HepG2 (cell line): ENCODE measurements around the gene UPF3B. TPM values are rescaled to one million over a fixed set of nuclear protein-coding genes. Genes with fewer than 3 reads are reported as not detected.

Source experiments
- DNMT1 ChIP-seq: sonication (generic); formaldehyde crosslinking; IDR thresholded peaks from 2 replicates; pipeline ENCODE4 v1.5.1; 2020; ENCODE audit warnings: mild to moderate bottlenecking, missing genetic modification reagents
- ELF4 ChIP-seq: sonication (generic); formaldehyde crosslinking; IDR thresholded peaks from 2 replicates; pipeline ENCODE4 v1.5.0; 2020; ENCODE audit warnings: missing genetic modification reagents, mild to moderate bottlenecking, moderate library complexity, borderline replicate concordance
- GABPA ChIP-seq, 2 experiments: IDR thresholded peaks; 2 replicates each; pipeline ENCODE4 v1.6.1; 2011 to 2016; ENCODE audit warnings: low read depth in 2 of 2, low read length in 1 of 2, missing biosample characterization in 1 of 2, missing genetic modification characterization in 1 of 2
- GATA4 ChIP-seq: sonication (generic); IDR thresholded peaks from 2 replicates; pipeline ENCODE4 v1.6.1; 2016; ENCODE audit warnings: antibody characterized with exemption, low read depth, borderline replicate concordance
- HNRNPL ChIP-seq: fragments of 200-400 bp; formaldehyde crosslinking; IDR thresholded peaks from 2 replicates; pipeline ENCODE4 v1.6.1; 2017; ENCODE audit warnings: mild to moderate bottlenecking, low read depth, low read length
- NBN ChIP-seq: fragments of 450-650 bp; conservative IDR thresholded peaks from 2 replicates; pipeline ENCODE4 v1.6.1; 2017
- SATB2 ChIP-seq: sonication (generic); formaldehyde crosslinking; IDR thresholded peaks from 2 replicates; pipeline ENCODE4 v1.5.0; 2020; ENCODE audit warnings: missing genetic modification reagents
- SOX13 ChIP-seq, 3 experiments: fragments of 450-650 bp in 1 of 3; sonication (generic) in 1 of 3; formaldehyde crosslinking in 1 of 3; IDR thresholded peaks in 2 of 3; conservative IDR thresholded peaks in 1 of 3; 2 replicates each; pipeline versions ENCODE4 v1.5.0 to v1.6.1; 2016 to 2020; ENCODE audit warnings: antibody characterized with exemption in 1 of 3, mild to moderate bottlenecking in 1 of 3, missing compliant biosample characterization in 1 of 3, missing genetic modification reagents in 1 of 3, moderate library complexity in 1 of 3
- TARDBP ChIP-seq: sonication (generic); formaldehyde crosslinking; IDR thresholded peaks from 2 replicates; pipeline ENCODE4 v1.8.0; 2022; ENCODE audit warnings: mild to moderate bottlenecking, missing genetic modification reagents
- YEATS2 ChIP-seq: sonication (generic); formaldehyde crosslinking; IDR thresholded peaks from 2 replicates; pipeline ENCODE4 v1.4.0; 2020; ENCODE audit warnings: missing genetic modification reagents, borderline replicate concordance
- YEATS4 ChIP-seq: sonication (generic); formaldehyde crosslinking; IDR thresholded peaks from 2 replicates; pipeline ENCODE4 v1.4.0; 2020; ENCODE audit warnings: missing genetic modification reagents, borderline replicate concordance
- ZFAT ChIP-seq: sonication (generic); formaldehyde crosslinking; conservative IDR thresholded peaks from 2 replicates; pipeline ENCODE4 v1.8.1; 2023; ENCODE audit warnings: missing genetic modification reagents, inconsistent platforms
- ZFP1 ChIP-seq: IDR thresholded peaks from 2 replicates; pipeline ENCODE4 v1.6.1; 2016
- ZKSCAN5 ChIP-seq: sonication (generic); formaldehyde crosslinking; IDR thresholded peaks from 2 replicates; pipeline ENCODE4 v1.5.1; 2020; ENCODE audit warnings: mild to moderate bottlenecking, missing genetic modification reagents
- ZNF17 ChIP-seq: sonication (generic); formaldehyde crosslinking; IDR thresholded peaks from 2 replicates; pipeline ENCODE4 v1.5.0; 2020; ENCODE audit warnings: mild to moderate bottlenecking, missing genetic modification reagents
- ZNF317 ChIP-seq: sonication (generic); formaldehyde crosslinking; IDR thresholded peaks from 2 replicates; pipeline ENCODE4 v1.5.0; 2020; ENCODE audit warnings: mild to moderate bottlenecking, missing genetic modification reagents
- ZNF543 ChIP-seq: sonication (generic); formaldehyde crosslinking; IDR thresholded peaks from 2 replicates; pipeline ENCODE4 v1.4.0; 2020; ENCODE audit warnings: mild to moderate bottlenecking, missing genetic modification reagents
- ZNF564 ChIP-seq: sonication (generic); formaldehyde crosslinking; IDR thresholded peaks from 2 replicates; pipeline ENCODE4 v1.8.1; 2023; ENCODE audit warnings: mild to moderate bottlenecking, missing genetic modification reagents
- ZNF879 ChIP-seq: sonication (generic); formaldehyde crosslinking; IDR thresholded peaks from 2 replicates; pipeline ENCODE4 v1.8.1; 2023; ENCODE audit warnings: missing genetic modification reagents
- ZNF891 ChIP-seq: sonication (generic); formaldehyde crosslinking; IDR thresholded peaks from 2 replicates; pipeline ENCODE4 v1.5.0; 2020; ENCODE audit warnings: mild to moderate bottlenecking, missing genetic modification reagents
- polyA plus RNA-seq, 8 experiments: library from polyadenylated mRNA; depleted of rRNA in 3 of 8; stranded (reverse) in 7 of 8; unstranded in 1 of 8; fragments of >200 nt; fragmentation: Illumina TruSeq in 4 of 8; extraction: Trizol in 4 of 8; gene quantifications; 2 replicates each; pipeline versions ENCODE4 v1.2.1 to v1.2.3, GENCODE V29; 2011 to 2016; ENCODE audit warnings: low read depth in 4 of 8, missing spikeins in 1 of 8, mixed read lengths in 1 of 8; ENCODE audit not compliant: insufficient read depth in 1 of 8
- total RNA-seq, 5 experiments: library from RNA; depleted of rRNA; stranded (reverse); fragments of >200 nt; fragmentation: Illumina TruSeq; extraction: Trizol; gene quantifications; 2 replicates each; pipeline ENCODE4 v1.2.3, GENCODE V29; 2016; ENCODE audit warnings: low read depth in 1 of 5
- TF ChIP-seq, protein P1 (sequence below): IDR thresholded peaks from 2 replicates; pipeline ENCODE4 v1.4.0; 2020; ENCODE audit warnings: mild to moderate bottlenecking, missing genetic modification reagents
- TF ChIP-seq, protein P2 (sequence below): sonication (generic); formaldehyde crosslinking; IDR thresholded peaks from 2 replicates; pipeline ENCODE4 v1.4.0; 2020; ENCODE audit warnings: missing genetic modification reagents

UPF3B gene
- total and polyA plus RNA-seq, 2 of the 13 experiments (the other 11 are each of a cell fraction or from before 2014, with no cell fraction given) = 5.2 to 7.2 TPM

- TF ChIP-seq ZFP1 (CRISPR knock-in tag) = 0 out of 2 replicates have a peak, but pooled peaks have one; percentile 9
- TF ChIP-seq ZNF317 (CRISPR knock-in tag) = 0 out of 2 replicates have a peak, but pooled peaks have one; percentile 52
- TF ChIP-seq GABPA (IDR thresholded peaks at IDR 0.05; ENCODE audit: low read depth, low read length) = peak; percentile 60
- peak; percentile 87 for TF ChIP-seq GABPA (CRISPR knock-in tag; IDR thresholded peaks at IDR 0.05; ENCODE audit: low read depth)
- no peak for TF ChIP-seq ZFAT (CRISPR knock-in tag)
- TF ChIP-seq YEATS4 (CRISPR knock-in tag) = peak; percentile 67
- TF ChIP-seq DNMT1 (CRISPR knock-in tag) = no peak
- no peak for TF ChIP-seq SOX13 (IDR thresholded peaks at IDR 0.05)
- 0 out of 4 replicates have a peak, but pooled peaks of 1 of the 2 experiments have one; percentile 9 for TF ChIP-seq SOX13 (CRISPR knock-in tag; conservative IDR thresholded peaks at IDR 0.05 in 1 of 2, IDR thresholded peaks at IDR 0.05 in 1 of 2)
- TF ChIP-seq NBN = no peak
- TF ChIP-seq GATA4 = 0 out of 2 replicates have a peak, but pooled peaks have one; percentile 40
- TF ChIP-seq ZKSCAN5 (CRISPR knock-in tag) = 0 out of 2 replicates have a peak, but pooled peaks have one; percentile 25
- no peak for TF ChIP-seq ZNF17 (CRISPR knock-in tag)
- peak; percentile 31; the same call in 1 of the 2 replicates for TF ChIP-seq TARDBP (CRISPR knock-in tag)
- 0 out of 2 replicates have a peak, but pooled peaks have one; percentile 59 for TF ChIP-seq ZNF879 (CRISPR knock-in tag)
- TF ChIP-seq, protein P1, sequence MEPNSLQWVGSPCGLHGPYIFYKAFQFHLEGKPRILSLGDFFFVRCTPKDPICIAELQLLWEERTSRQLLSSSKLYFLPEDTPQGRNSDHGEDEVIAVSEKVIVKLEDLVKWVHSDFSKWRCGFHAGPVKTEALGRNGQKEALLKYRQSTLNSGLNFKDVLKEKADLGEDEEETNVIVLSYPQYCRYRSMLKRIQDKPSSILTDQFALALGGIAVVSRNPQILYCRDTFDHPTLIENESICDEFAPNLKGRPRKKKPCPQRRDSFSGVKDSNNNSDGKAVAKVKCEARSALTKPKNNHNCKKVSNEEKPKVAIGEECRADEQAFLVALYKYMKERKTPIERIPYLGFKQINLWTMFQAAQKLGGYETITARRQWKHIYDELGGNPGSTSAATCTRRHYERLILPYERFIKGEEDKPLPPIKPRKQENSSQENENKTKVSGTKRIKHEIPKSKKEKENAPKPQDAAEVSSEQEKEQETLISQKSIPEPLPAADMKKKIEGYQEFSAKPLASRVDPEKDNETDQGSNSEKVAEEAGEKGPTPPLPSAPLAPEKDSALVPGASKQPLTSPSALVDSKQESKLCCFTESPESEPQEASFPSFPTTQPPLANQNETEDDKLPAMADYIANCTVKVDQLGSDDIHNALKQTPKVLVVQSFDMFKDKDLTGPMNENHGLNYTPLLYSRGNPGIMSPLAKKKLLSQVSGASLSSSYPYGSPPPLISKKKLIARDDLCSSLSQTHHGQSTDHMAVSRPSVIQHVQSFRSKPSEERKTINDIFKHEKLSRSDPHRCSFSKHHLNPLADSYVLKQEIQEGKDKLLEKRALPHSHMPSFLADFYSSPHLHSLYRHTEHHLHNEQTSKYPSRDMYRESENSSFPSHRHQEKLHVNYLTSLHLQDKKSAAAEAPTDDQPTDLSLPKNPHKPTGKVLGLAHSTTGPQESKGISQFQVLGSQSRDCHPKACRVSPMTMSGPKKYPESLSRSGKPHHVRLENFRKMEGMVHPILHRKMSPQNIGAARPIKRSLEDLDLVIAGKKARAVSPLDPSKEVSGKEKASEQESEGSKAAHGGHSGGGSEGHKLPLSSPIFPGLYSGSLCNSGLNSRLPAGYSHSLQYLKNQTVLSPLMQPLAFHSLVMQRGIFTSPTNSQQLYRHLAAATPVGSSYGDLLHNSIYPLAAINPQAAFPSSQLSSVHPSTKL (CRISPR knock-in tag) = no peak
- TF ChIP-seq, protein P2, sequence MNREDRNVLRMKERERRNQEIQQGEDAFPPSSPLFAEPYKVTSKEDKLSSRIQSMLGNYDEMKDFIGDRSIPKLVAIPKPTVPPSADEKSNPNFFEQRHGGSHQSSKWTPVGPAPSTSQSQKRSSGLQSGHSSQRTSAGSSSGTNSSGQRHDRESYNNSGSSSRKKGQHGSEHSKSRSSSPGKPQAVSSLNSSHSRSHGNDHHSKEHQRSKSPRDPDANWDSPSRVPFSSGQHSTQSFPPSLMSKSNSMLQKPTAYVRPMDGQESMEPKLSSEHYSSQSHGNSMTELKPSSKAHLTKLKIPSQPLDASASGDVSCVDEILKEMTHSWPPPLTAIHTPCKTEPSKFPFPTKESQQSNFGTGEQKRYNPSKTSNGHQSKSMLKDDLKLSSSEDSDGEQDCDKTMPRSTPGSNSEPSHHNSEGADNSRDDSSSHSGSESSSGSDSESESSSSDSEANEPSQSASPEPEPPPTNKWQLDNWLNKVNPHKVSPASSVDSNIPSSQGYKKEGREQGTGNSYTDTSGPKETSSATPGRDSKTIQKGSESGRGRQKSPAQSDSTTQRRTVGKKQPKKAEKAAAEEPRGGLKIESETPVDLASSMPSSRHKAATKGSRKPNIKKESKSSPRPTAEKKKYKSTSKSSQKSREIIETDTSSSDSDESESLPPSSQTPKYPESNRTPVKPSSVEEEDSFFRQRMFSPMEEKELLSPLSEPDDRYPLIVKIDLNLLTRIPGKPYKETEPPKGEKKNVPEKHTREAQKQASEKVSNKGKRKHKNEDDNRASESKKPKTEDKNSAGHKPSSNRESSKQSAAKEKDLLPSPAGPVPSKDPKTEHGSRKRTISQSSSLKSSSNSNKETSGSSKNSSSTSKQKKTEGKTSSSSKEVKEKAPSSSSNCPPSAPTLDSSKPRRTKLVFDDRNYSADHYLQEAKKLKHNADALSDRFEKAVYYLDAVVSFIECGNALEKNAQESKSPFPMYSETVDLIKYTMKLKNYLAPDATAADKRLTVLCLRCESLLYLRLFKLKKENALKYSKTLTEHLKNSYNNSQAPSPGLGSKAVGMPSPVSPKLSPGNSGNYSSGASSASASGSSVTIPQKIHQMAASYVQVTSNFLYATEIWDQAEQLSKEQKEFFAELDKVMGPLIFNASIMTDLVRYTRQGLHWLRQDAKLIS = no peak
- TF ChIP-seq ZNF543 (CRISPR knock-in tag) = no peak
- TF ChIP-seq HNRNPL = peak; percentile 46; the same call in 1 of the 2 replicates
- peak; percentile 24; the same call in 1 of the 2 replicates for TF ChIP-seq ELF4 (CRISPR knock-in tag)
- peak; percentile 97 for TF ChIP-seq YEATS2 (CRISPR knock-in tag)
- no peak for TF ChIP-seq SATB2 (CRISPR knock-in tag)
- TF ChIP-seq ZNF564 (CRISPR knock-in tag) = no peak
- 0 out of 2 replicates have a peak, but pooled peaks have one; percentile 30 for TF ChIP-seq ZNF891 (CRISPR knock-in tag)
Observed at GRCh38 chrX:119791437-119792231, 61.1 kb downstream of the UPF3B start, which contains the start of gene RPL39 (continued).
